WERI-Rb-1 (cell line): ENCODE measurements around the gene HMGN4.
"Not testable (repeated sequence)": the region's sequence is repeated elsewhere in the genome, so short reads cannot be mapped to it uniquely, and the experiment has no call there.

ENCODE experiments used
- DNase-seq: peaks from one replicate; pipeline ENCODE4 v3.0.0-alpha.2; 2020
- H3K27ac ChIP-seq: fragments of 250-450 bp; sonication (Bioruptor Pico); 2 replicates; pipeline ENCODE4 v1.5.1; 2020; ENCODE audit warnings: mild to moderate bottlenecking, moderate library complexity
- H3K27me3 ChIP-seq: fragments of 250-450 bp; sonication (Bioruptor Pico); 2 replicates; pipeline ENCODE4 v1.5.1; 2021; ENCODE audit warnings: mild to moderate bottlenecking, low read depth, moderate library complexity; ENCODE audit not compliant: insufficient read depth, severe bottlenecking
- H3K36me3 ChIP-seq: fragments of 250-450 bp; sonication (Bioruptor Pico); 2 replicates; pipeline ENCODE4 v1.5.1; 2020; ENCODE audit warnings: mild to moderate bottlenecking, moderate library complexity
- H3K4me3 ChIP-seq: 2 replicates; pipeline ENCODE4 v1.5.1; 2011; ENCODE audit warnings: low read depth, mild to moderate bottlenecking, control low read depth, low read length
- H3K9me3 ChIP-seq: fragments of 250-450 bp; sonication (Bioruptor Pico); 2 replicates; pipeline ENCODE4 v1.5.1; 2021; ENCODE audit warnings: mild to moderate bottlenecking, moderate library complexity; ENCODE audit not compliant: severe bottlenecking
- CTCF ChIP-seq: IDR thresholded peaks from 2 replicates; pipeline ENCODE4 v1.5.1; 2011; ENCODE audit warnings: low read depth, mild to moderate bottlenecking, control low read depth, inconsistent platforms, low read length

HMGN4 gene

GRCh38 chr6:26541579-26541978 lies 3.4 kb downstream of the HMGN4 start:
- H3K27me3 ChIP-seq = no peaks in the 10 kb centered on the region
- TF ChIP-seq CTCF = no peak
- no peak overlapping the region for H3K4me3 ChIP-seq
- H3K9me3 ChIP-seq = no peaks in the 10 kb centered on the region
- peaks cover 12% of the 10 kb centered on the region for H3K36me3 ChIP-seq
- no peak for DNase-seq
- no peak overlapping the region for H3K27ac ChIP-seq

- Histone ChIP-seq H3K36me3 (peaks cover 12% of the 10 kb centered on the region), H3K27ac (no peak overlapping the region), H3K27me3 (no peaks in the 10 kb centered on the region), H3K9me3 (no peaks in the 10 kb centered on the region), H3K4me3 (no peak overlapping the region)
- no peak for DNase-seq
- peak; percentile 60 for TF ChIP-seq CTCF
Observed at GRCh38 chr6:26543953-26544352, 5.8 kb downstream of the HMGN4 start.

- no peaks in the 10 kb centered on the region for H3K9me3 ChIP-seq
- DNase-seq = no peak
- H3K27ac ChIP-seq = no peak overlapping the region
- peaks cover 12% of the 10 kb centered on the region for H3K36me3 ChIP-seq
- H3K4me3 ChIP-seq = no peak overlapping the region
- TF ChIP-seq CTCF = no peak
- H3K27me3 ChIP-seq = no peaks in the 10 kb centered on the region
Observed at GRCh38 chr6:26544473-26544872, 6.3 kb downstream of the HMGN4 start.

- TF ChIP-seq CTCF = no peak
- H3K36me3 ChIP-seq = peaks cover 12% of the 10 kb centered on the region
- H3K9me3 ChIP-seq = no peaks in the 10 kb centered on the region
- H3K27me3 ChIP-seq = no peaks in the 10 kb centered on the region
- H3K27ac ChIP-seq = no peak overlapping the region
- no peak for DNase-seq
- no peak overlapping the region for H3K4me3 ChIP-seq
Observed at GRCh38 chr6:26545627-26546026, 7.5 kb downstream of the HMGN4 start.

- not testable (repeated sequence) for H3K4me3 ChIP-seq, H3K9me3 ChIP-seq, H3K27me3 ChIP-seq, H3K27ac ChIP-seq, DNase-seq
- H3K36me3 ChIP-seq = peaks cover 11% of the 10 kb centered on the region
Observed at GRCh38 chr6:26547363-26547762, 9.2 kb downstream of the HMGN4 start.

GRCh38 chr6:26550250-26550993 lies 12.3 kb downstream of the HMGN4 start:
- no peaks in the 10 kb centered on the region for H3K27me3 ChIP-seq
- no peak for TF ChIP-seq CTCF
- H3K9me3 ChIP-seq = no peaks in the 10 kb centered on the region
- H3K27ac ChIP-seq = no peak overlapping the region
- H3K4me3 ChIP-seq = no peak overlapping the region
- H3K36me3 ChIP-seq = peaks cover 6% of the 10 kb centered on the region
- no peak for DNase-seq
